ENCODE results near the gene ENOSF1. TPM values are rescaled to one million over a fixed set of nuclear protein-coding genes. Genes with fewer than 3 reads are reported as not detected.

Gene ENOSF1
- total and polyA plus RNA-seq, 3 donors from 2014 or later: 29.2 to 119 (median 88.5) TPM

DNA sequence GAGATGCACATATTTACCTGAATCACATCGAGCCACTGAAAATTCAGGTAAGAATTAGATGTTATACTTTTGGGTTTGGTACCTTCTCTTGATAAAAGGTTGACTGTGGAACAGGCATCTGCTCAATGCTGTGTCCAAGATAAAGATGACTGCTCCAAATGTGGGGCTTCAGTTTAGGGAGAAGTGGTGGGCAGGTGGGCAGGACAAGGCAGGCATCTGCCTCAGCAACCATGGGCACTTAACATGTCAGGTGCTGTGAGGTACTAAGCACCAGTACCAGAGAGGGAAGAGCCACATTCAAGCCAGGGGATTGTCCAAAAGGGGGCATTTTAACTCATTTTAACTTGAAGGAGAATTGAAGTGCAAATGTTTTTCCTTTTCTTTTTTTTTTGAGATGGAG lies 41.0 kb downstream of the ENOSF1 start:
- 91 to 93% methylated on average over 1 of the region's 1 CpG for WGBS, 2 donors
- no peak overlapping the region for H3K4me3 ChIP-seq
- peaks cover 3% of the 10 kb centered on the region for H3K4me1 ChIP-seq
- H3K9me3 ChIP-seq: no peaks in the 10 kb centered on the region
- TF ChIP-seq, protein P1, sequence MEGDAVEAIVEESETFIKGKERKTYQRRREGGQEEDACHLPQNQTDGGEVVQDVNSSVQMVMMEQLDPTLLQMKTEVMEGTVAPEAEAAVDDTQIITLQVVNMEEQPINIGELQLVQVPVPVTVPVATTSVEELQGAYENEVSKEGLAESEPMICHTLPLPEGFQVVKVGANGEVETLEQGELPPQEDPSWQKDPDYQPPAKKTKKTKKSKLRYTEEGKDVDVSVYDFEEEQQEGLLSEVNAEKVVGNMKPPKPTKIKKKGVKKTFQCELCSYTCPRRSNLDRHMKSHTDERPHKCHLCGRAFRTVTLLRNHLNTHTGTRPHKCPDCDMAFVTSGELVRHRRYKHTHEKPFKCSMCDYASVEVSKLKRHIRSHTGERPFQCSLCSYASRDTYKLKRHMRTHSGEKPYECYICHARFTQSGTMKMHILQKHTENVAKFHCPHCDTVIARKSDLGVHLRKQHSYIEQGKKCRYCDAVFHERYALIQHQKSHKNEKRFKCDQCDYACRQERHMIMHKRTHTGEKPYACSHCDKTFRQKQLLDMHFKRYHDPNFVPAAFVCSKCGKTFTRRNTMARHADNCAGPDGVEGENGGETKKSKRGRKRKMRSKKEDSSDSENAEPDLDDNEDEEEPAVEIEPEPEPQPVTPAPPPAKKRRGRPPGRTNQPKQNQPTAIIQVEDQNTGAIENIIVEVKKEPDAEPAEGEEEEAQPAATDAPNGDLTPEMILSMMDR (IDR thresholded peaks at IDR 0.05): no peak
- TF ChIP-seq POLR2A (IDR thresholded peaks at IDR 0.05): no peak
- intact Hi-C loops (cut with DNase I; ENCODE audit: low total_unique reads): no loop called here
- no peak for DNase-seq
- H3K27ac ChIP-seq: no peak overlapping the region
- no peaks in the 10 kb centered on the region for H3K27me3 ChIP-seq
- no peaks in the 10 kb centered on the region for H3K36me3 ChIP-seq (ENCODE audit: low read depth, missing control alignments)

DNA sequence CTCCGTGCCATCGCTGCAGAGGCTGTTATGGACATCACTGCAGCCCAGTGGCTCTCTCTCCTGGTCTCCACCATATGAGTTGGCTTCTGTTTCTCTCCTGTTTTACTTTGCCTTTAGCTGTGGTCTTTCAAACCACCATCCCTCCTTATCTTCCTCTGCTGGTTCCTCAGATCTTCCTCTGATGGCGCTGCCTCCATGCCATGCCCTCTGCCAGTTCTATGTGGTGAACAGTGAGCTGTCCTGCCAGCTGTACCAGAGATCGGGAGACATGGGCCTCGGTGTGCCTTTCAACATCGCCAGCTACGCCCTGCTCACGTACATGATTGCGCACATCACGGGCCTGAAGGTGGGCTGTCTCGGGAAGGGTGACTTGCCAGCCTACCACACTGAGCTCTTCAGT lies 41.9 kb downstream of the ENOSF1 start:
- TF ChIP-seq, protein P1 (IDR thresholded peaks at IDR 0.05): no peak
- TF ChIP-seq POLR2A (IDR thresholded peaks at IDR 0.05): no peak
- Histone ChIP-seq H3K4me1 (peaks cover 3% of the 10 kb centered on the region), H3K27ac (no peak overlapping the region), H3K4me3 (no peak overlapping the region), H3K27me3 (no peaks in the 10 kb centered on the region), H3K36me3 (ENCODE audit: low read depth, missing control alignments) (no peaks in the 10 kb centered on the region), H3K9me3 (no peaks in the 10 kb centered on the region)
- DNase-seq: no peak
- intact Hi-C loops (cut with DNase I; ENCODE audit: low total_unique reads): no loop called here
- 98 to 99% methylated on average over 11 of the region's 11 CpGs for WGBS, 2 donors

DNA sequence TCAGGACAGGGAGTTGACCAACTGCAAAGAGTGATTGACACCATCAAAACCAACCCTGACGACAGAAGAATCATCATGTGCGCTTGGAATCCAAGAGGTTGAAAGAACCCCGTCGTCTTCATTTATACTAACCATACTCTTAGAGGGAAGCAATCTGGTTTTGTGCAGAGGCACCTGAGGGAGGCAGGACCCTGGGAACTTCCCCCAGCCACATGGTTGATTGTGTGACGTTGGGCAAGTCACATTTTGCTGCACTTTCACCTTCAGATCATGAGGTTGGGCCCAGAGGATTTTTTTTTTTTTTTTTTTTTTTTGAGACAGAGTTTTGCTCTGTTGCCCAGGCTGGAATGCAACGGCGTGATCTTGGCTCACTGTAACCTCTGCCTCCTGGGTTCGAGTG lies 43.4 kb downstream of the ENOSF1 start:
- TF ChIP-seq, protein P1 (IDR thresholded peaks at IDR 0.05): no peak
- no peak for TF ChIP-seq POLR2A (IDR thresholded peaks at IDR 0.05)
- Histone ChIP-seq H3K9me3 (no peaks in the 10 kb centered on the region), H3K4me3 (no peak overlapping the region), H3K27ac (no peak overlapping the region), H3K36me3 (ENCODE audit: low read depth, missing control alignments) (no peaks in the 10 kb centered on the region), H3K4me1 (peaks cover 3% of the 10 kb centered on the region), H3K27me3 (no peaks in the 10 kb centered on the region)
- no peak for DNase-seq
- WGBS, 2 donors: 93 to 95% methylated on average over 8 of the region's 8 CpGs
- intact Hi-C loops (cut with DNase I; ENCODE audit: low total_unique reads): no loop called here

DNA sequence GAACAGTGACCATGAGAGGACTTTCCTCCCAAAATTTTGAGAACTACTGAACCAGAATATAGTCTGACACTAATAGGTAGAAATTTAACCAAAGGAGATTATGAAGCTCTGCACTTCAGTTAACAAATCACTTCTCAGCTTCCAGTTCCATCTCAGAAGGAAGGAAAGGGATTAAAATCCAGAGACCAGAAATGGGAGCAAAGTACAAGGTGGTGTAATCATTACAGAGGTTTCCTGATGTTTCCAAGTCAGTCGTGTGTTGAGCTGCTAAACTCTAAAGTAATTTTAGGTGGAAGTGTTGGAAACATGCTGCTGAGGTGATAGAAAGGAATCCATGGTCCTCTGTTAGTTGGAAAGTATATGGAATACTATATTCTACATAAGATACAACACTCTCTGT lies 44.2 kb downstream of the ENOSF1 start:
- 64 to 78% methylated on average over 1 of the region's 1 CpG for WGBS, 2 donors
- Histone ChIP-seq H3K4me3 (no peak overlapping the region), H3K36me3 (ENCODE audit: low read depth, missing control alignments) (no peaks in the 10 kb centered on the region), H3K27me3 (no peaks in the 10 kb centered on the region), H3K9me3 (no peaks in the 10 kb centered on the region), H3K4me1 (no peaks in the 10 kb centered on the region), H3K27ac (no peak overlapping the region)
- no peak for TF ChIP-seq POLR2A (IDR thresholded peaks at IDR 0.05)
- TF ChIP-seq, protein P1 (IDR thresholded peaks at IDR 0.05): no peak
- intact Hi-C loops (cut with DNase I; ENCODE audit: low total_unique reads): no loop called here
- DNase-seq: no peak

DNA sequence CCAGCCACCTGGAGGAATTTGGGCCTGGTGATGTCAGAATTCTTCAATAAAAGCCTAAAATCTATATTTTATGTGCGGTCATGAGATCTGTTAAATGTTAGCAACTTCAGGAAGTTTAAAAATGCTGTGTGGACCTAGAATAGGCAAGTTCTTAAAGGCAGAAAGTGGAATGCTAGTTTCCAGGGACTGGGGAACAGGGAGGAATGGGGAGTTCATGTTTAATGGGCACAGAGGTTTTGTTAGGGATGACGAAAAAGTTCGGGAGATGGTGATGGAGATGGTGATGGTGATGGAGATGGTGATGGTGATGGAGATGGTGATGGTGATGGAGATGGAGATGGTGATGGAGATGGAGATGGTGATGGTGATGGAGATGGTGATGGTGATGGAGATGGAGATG lies 45.8 kb downstream of the ENOSF1 start:
- H3K9me3 ChIP-seq: no peaks in the 10 kb centered on the region
- H3K4me1 ChIP-seq: no peaks in the 10 kb centered on the region
- intact Hi-C loops (cut with DNase I; ENCODE audit: low total_unique reads): no loop called here
- H3K4me3 ChIP-seq: no peak overlapping the region
- DNase-seq: no peak
- WGBS, 2 donors: 87 to 93% methylated on average over 3 of the region's 3 CpGs
- no peaks in the 10 kb centered on the region for H3K27me3 ChIP-seq
- H3K36me3 ChIP-seq (ENCODE audit: low read depth, missing control alignments): no peaks in the 10 kb centered on the region
- TF ChIP-seq, protein P1 (IDR thresholded peaks at IDR 0.05): no peak
- no peak for TF ChIP-seq POLR2A (IDR thresholded peaks at IDR 0.05)
- H3K27ac ChIP-seq: no peak overlapping the region
